GM12891 (cell line): ENCODE measurements around the gene HAP1. TPM values are rescaled to one million over a fixed set of nuclear protein-coding genes. Genes with fewer than 3 reads are reported as not detected.
"Not testable (repeated sequence)": the region's sequence is repeated elsewhere in the genome, so short reads cannot be mapped to it uniquely, and the experiment has no call there.

Source experiments
- DNase-seq: peaks from one replicate; pipeline ENCODE4 v3.0.0; 2011; ENCODE audit warnings: low spot score; ENCODE audit not compliant: insufficient read length
- FAIRE-seq: peaks from 2 replicates; lab custom pipeline; 2011; peaks lifted over from hg19 to GRCh38; lab: Jason Lieb, UNC
- PAX5 ChIP-seq: IDR thresholded peaks from 2 replicates; pipeline ENCODE4 v1.6.1; 2011; ENCODE audit warnings: low read length, moderate library complexity, mild to moderate bottlenecking; ENCODE audit not compliant: insufficient read depth, severe bottlenecking
- POLR2A ChIP-seq: IDR thresholded peaks from 2 replicates; pipeline ENCODE4 v1.6.1; 2011; ENCODE audit warnings: low read depth, low read length, control low read depth
- POLR2AphosphoS5 ChIP-seq: IDR thresholded peaks from 2 replicates; pipeline ENCODE4 v1.6.1; 2011; ENCODE audit warnings: low read depth, low read length, control low read depth
- POU2F2 ChIP-seq: IDR thresholded peaks from 2 replicates; pipeline ENCODE4 v1.6.1; 2011; ENCODE audit warnings: low read depth, mild to moderate bottlenecking, control low read depth, low read length, moderate library complexity
- SPI1 ChIP-seq: IDR thresholded peaks from 2 replicates; pipeline ENCODE4 v1.6.1; 2011; ENCODE audit warnings: low read depth, low read length, control low read depth
- TAF1 ChIP-seq: IDR thresholded peaks from 2 replicates; pipeline ENCODE4 v1.6.1; 2011; ENCODE audit warnings: low read depth, low read length, control low read depth
- polyA plus RNA-seq: library from polyadenylated mRNA; unstranded; fragments of >200 nt; gene quantifications from one replicate; pipeline ENCODE4 v1.2.1, GENCODE V29; 2012; ENCODE audit warnings: low read depth, missing spikeins, inconsistent platforms; ENCODE audit not compliant: missing spikeins

HAP1 gene
- not detected for polyA plus RNA-seq

- no peak for TF ChIP-seq POLR2AphosphoS5
- TF ChIP-seq POLR2A, result no peak
- no peak for TF ChIP-seq TAF1
- no peak for TF ChIP-seq POU2F2
- TF ChIP-seq PAX5, result no peak
- no peak for TF ChIP-seq SPI1
- no peak for FAIRE-seq
- DNase-seq, result no peak
These were observed at the start of gene HAP1 for GRCh38 chr17:41734139-41734948. TSS of gene HAP1 (minus strand) at chr17:41734643. CDS start at chr17:41734634, 9 bp downstream.

GRCh38 chr17:41782142-41782541 is 47.7 kb upstream of the HAP1 start:
- FAIRE-seq (no peak), DNase-seq (no peak)
- TF ChIP-seq POU2F2 (no peak), POLR2A (no peak), SPI1 (no peak), TAF1 (no peak), PAX5 (no peak), POLR2AphosphoS5 (no peak)

- no peak for TF ChIP-seq POLR2A
- TF ChIP-seq SPI1, result no peak
- no peak for TF ChIP-seq TAF1
- TF ChIP-seq POU2F2, result no peak
- no peak for TF ChIP-seq POLR2AphosphoS5
- TF ChIP-seq PAX5, result no peak
- no peak for DNase-seq
- no peak for FAIRE-seq
These were observed 47.1 kb upstream of the HAP1 start for GRCh38 chr17:41781404-41782110.

GRCh38 chr17:41779954-41780353 is 45.5 kb upstream of the HAP1 start:
- TF ChIP-seq POU2F2, result no peak
- TF ChIP-seq PAX5, result no peak
- no peak for FAIRE-seq

GRCh38 chr17:41777574-41778188 is 43.2 kb upstream of the HAP1 start:
- no peak for FAIRE-seq
- DNase-seq, result no peak
- TF ChIP-seq POLR2AphosphoS5, result no peak
- TF ChIP-seq TAF1, result no peak
- no peak for TF ChIP-seq POU2F2
- TF ChIP-seq POLR2A, result no peak
- TF ChIP-seq SPI1, result no peak

More at GRCh38 chr17:41779954-41780353, 45.5 kb upstream of the HAP1 start:
- no peak for DNase-seq

- FAIRE-seq (no peak), DNase-seq (no peak)
- TF ChIP-seq SPI1, result no peak
These were observed 42.7 kb upstream of the HAP1 start for GRCh38 chr17:41777157-41777573.

- not testable (repeated sequence) for DNase-seq, FAIRE-seq
These were observed 41.9 kb upstream of the HAP1 start for GRCh38 chr17:41776262-41776900.

GRCh38 chr17:41775394-41776226 is 41.2 kb upstream of the HAP1 start:
- no peak for DNase-seq
- FAIRE-seq, result no peak
- TF ChIP-seq POLR2A (no peak), PAX5 (no peak), POLR2AphosphoS5 (no peak), TAF1 (no peak), SPI1 (no peak), POU2F2 (no peak)

GRCh38 chr17:41773731-41774193 is 39.3 kb upstream of the HAP1 start:
- DNase-seq (no peak), FAIRE-seq (no peak)
- TF ChIP-seq SPI1 (no peak), POLR2AphosphoS5 (no peak), PAX5 (no peak), POLR2A (no peak), POU2F2 (no peak), TAF1 (no peak)
